SK-N-SH (cell line): Measurements from ENCODE around the gene AGAP1. TPM values are rescaled to one million over a fixed set of nuclear protein-coding genes. Genes with fewer than 3 reads are reported as not detected.

Experiments
- CTCF ChIA-PET: fragments of 300-600, 350-600 bp; formaldehyde crosslinking; extraction: SDS; loops from one replicate; lab custom pipeline; 2021; lab: Yijun Ruan, JAX
- POLR2A ChIA-PET: fragments of 350-600 bp; sonication (Branson Sonifier 250); formaldehyde crosslinking; extraction: SDS; loops from one replicate; lab custom pipeline; 2020; ENCODE audit warnings: antibody characterized with exemption, inconsistent platforms; lab: Yijun Ruan, JAX
- DNase-seq: peaks from one replicate; pipeline ENCODE4 v3.0.0; 2012
- H2AFZ ChIP-seq: fragments of 200-600 bp; sonication (generic); 2 replicates; pipeline ENCODE4 v1.8.1; 2016; ENCODE audit warnings: antibody characterized with exemption, mild to moderate bottlenecking, low read depth
- H3F3A ChIP-seq: fragments of 200-600 bp; sonication (generic); replicated peaks from 2 replicates; pipeline ENCODE3; 2016; ENCODE audit warnings: antibody characterized with exemption, mild to moderate bottlenecking; ENCODE audit not compliant: insufficient read depth
- H3K27ac ChIP-seq, 2 experiments: fragments of 200-500 bp in 1 of 2; fragments of 200-600 bp in 1 of 2; sonication (Bioruptor generic) in 1 of 2; sonication (generic), shearing (Covaris generic) in 1 of 2; 2 replicates each; pipeline versions ENCODE4 v1.5.1 to v1.6.1; 2014 to 2016; ENCODE audit warnings: low read depth in 2 of 2, inconsistent platforms in 1 of 2, low read length in 1 of 2, mild to moderate bottlenecking in 1 of 2, mixed read lengths in 1 of 2
- H3K27me3 ChIP-seq: fragments of 200-600 bp; sonication (generic), shearing (Covaris generic); 2 replicates; pipeline ENCODE4 v1.6.1; 2016; ENCODE audit warnings: mixed run types; ENCODE audit not compliant: insufficient read depth
- H3K36me3 ChIP-seq, 2 experiments: fragments of 200-500 bp in 1 of 2; fragments of 200-600 bp in 1 of 2; sonication (Bioruptor generic) in 1 of 2; sonication (generic) in 1 of 2; replicated peaks in 1 of 2; 2 replicates each; pipeline versions ENCODE3 to v1.5.1; 2014 to 2016; ENCODE audit warnings: low read length in 1 of 2, mild to moderate bottlenecking in 1 of 2; ENCODE audit not compliant: insufficient read depth in 2 of 2, control insufficient read depth in 1 of 2
- H3K4me1 ChIP-seq, 2 experiments: fragments of 200-500 bp in 1 of 2; fragments of 200-600 bp in 1 of 2; sonication (Bioruptor generic) in 1 of 2; sonication (generic), shearing (Covaris generic) in 1 of 2; 2 replicates each; pipeline versions ENCODE4 v1.5.1 to v1.6.1; 2014 to 2016; ENCODE audit warnings: low read depth in 1 of 2, low read length in 1 of 2, mixed run types in 1 of 2; ENCODE audit not compliant: insufficient read depth in 2 of 2, control insufficient read depth in 1 of 2
- H3K4me2 ChIP-seq: fragments of 200-600 bp; sonication (generic), shearing (Covaris generic); 2 replicates; pipeline ENCODE4 v1.6.1; 2017; ENCODE audit warnings: mixed run types
- H3K4me3 ChIP-seq, 2 experiments: fragments of 200-500 bp in 1 of 2; fragments of 200-600 bp in 1 of 2; sonication (Bioruptor generic) in 1 of 2; sonication (generic), shearing (Covaris generic) in 1 of 2; 2 replicates each; pipeline versions ENCODE4 v1.5.1 to v1.8.1; 2014 to 2016; ENCODE audit warnings: low read depth in 2 of 2, inconsistent platforms in 1 of 2, low read length in 1 of 2, mild to moderate bottlenecking in 1 of 2, mixed read lengths in 1 of 2, moderate library complexity in 1 of 2
- H3K79me2 ChIP-seq: fragments of 200-600 bp; sonication (generic); 2 replicates; pipeline ENCODE4 v1.8.1; 2017; ENCODE audit warnings: mild to moderate bottlenecking; ENCODE audit not compliant: insufficient read depth
- H3K9ac ChIP-seq: fragments of 200-600 bp; sonication (generic); 2 replicates; pipeline ENCODE4 v1.6.1; 2017; ENCODE audit warnings: mixed run types
- H3K9me2 ChIP-seq: fragments of 200-600 bp; sonication (generic); 2 replicates; pipeline ENCODE4 v1.6.1; 2017; ENCODE audit warnings: mixed run types
- H3K9me3 ChIP-seq: fragments of 200-600 bp; sonication (generic); 2 replicates; pipeline ENCODE4 v1.6.1; 2017; ENCODE audit warnings: mixed run types, mild to moderate bottlenecking, moderate library complexity
- H4K20me1 ChIP-seq: fragments of 200-600 bp; sonication (generic); 2 replicates; pipeline ENCODE4 v1.6.1; 2017; ENCODE audit warnings: mild to moderate bottlenecking, mixed run types; ENCODE audit not compliant: insufficient read depth
- CHD2 ChIP-seq: fragments of 150-350 bp; IDR thresholded peaks from 2 replicates; pipeline ENCODE4 v1.6.1; 2018; ENCODE audit warnings: low read length; ENCODE audit not compliant: partially characterized antibody
- CTCF ChIP-seq: fragments of 200-600 bp; sonication (generic); IDR thresholded peaks from 2 replicates; pipeline ENCODE4 v1.6.1; 2017; ENCODE audit warnings: antibody characterized with exemption, mild to moderate bottlenecking, moderate library complexity
- EP300 ChIP-seq, 2 experiments: IDR thresholded peaks; 2 replicates each; pipeline versions ENCODE4 v1.4.0 to v1.6.1; 2012; ENCODE audit warnings: borderline replicate concordance in 1 of 2, low read depth in 1 of 2, low read length in 1 of 2
- FOSL2 ChIP-seq: IDR thresholded peaks from 2 replicates; pipeline ENCODE4 v1.4.0; 2012; ENCODE audit warnings: low read depth, mild to moderate bottlenecking, moderate library complexity, borderline replicate concordance
- GATA2 ChIP-seq: sonication (generic); formaldehyde crosslinking; IDR thresholded peaks from 2 replicates; pipeline ENCODE4 v1.5.0; 2020; ENCODE audit warnings: mild to moderate bottlenecking, missing genetic modification reagents
- JUND ChIP-seq: IDR thresholded peaks from 2 replicates; pipeline ENCODE4 v1.4.0; 2012
- NFIC ChIP-seq: IDR thresholded peaks from 2 replicates; pipeline ENCODE4 v1.4.0; 2012; ENCODE audit warnings: borderline replicate concordance
- PBX3 ChIP-seq: IDR thresholded peaks from 2 replicates; pipeline ENCODE4; 2012
- RAD21 ChIP-seq: IDR thresholded peaks from 2 replicates; pipeline ENCODE4 v1.6.1; 2012; ENCODE audit warnings: mild to moderate bottlenecking, low read length
- REST ChIP-seq: IDR thresholded peaks from 2 replicates; pipeline ENCODE4 v1.6.1; 2012; ENCODE audit warnings: mild to moderate bottlenecking, low read depth, low read length, moderate library complexity
- RXRA ChIP-seq: IDR thresholded peaks from 2 replicates; pipeline ENCODE4 v1.4.0; 2012; ENCODE audit warnings: low read depth, mild to moderate bottlenecking, borderline replicate concordance
- SMC3 ChIP-seq: IDR thresholded peaks from 2 replicates; pipeline ENCODE4 v1.6.1; 2012; ENCODE audit warnings: low read depth, low read length, improper control_type of control experiment
- TCF12 ChIP-seq: IDR thresholded peaks from 2 replicates; pipeline ENCODE4 v1.4.0; 2012
- TEAD4 ChIP-seq: IDR thresholded peaks from 2 replicates; pipeline ENCODE4 v1.4.0; 2012; ENCODE audit warnings: mild to moderate bottlenecking, borderline replicate concordance; ENCODE audit not compliant: insufficient read depth
- USF1 ChIP-seq: IDR thresholded peaks from 2 replicates; pipeline ENCODE4 v1.4.0; 2012; ENCODE audit warnings: low read depth, borderline replicate concordance
- YY1 ChIP-seq: IDR thresholded peaks from 2 replicates; pipeline ENCODE4 v1.4.0; 2012; ENCODE audit warnings: low read depth, mild to moderate bottlenecking
- WGBS: methylation state at CpG from one replicate; pipeline ENCODE4 v1.1.6; 2017; ENCODE audit warnings: low lambda C conversion rate; 5-methylcytosine and 5-hydroxymethylcytosine counted together
- polyA plus RNA-seq, 3 experiments: library from polyadenylated mRNA; depleted of rRNA; stranded (reverse); fragments of >200 nt; gene quantifications; 2 replicates each; pipeline ENCODE4 v1.2.3, GENCODE V29; 2012

Gene AGAP1
- polyA plus RNA-seq, 1 of the 3 experiments (the other 2 are of a cell fraction), result 8.8 TPM

- H3K27ac ChIP-seq, result peak overlapping the region in 1 of 2 experiments; percentile 6; a peak in 1 of 4 replicates
- POLR2A ChIA-PET, result no interaction called here
- H3K36me3 ChIP-seq, result no peaks in the 10 kb centered on the region
Observed at GRCh38 chr2:235511187-235511661, 17.4 kb downstream of the AGAP1 start.

More at GRCh38 chr2:235511187-235511661, 17.4 kb downstream of the AGAP1 start:
- DNase-seq, result no peak
- TF ChIP-seq TEAD4 (no peak), CTCF (no peak), YY1 (no peak), RAD21 (no peak), TCF12 (no peak), EP300 (IDR thresholded peaks at IDR 0.05; ENCODE audit: borderline replicate concordance in 1 of 2, low read depth in 1 of 2, low read length in 1 of 2) (peak in 1 of 2 experiments; percentile 55; a peak in 1 of 4 replicates), USF1 (no peak), SMC3 (no peak), REST (no peak), JUND (peak; percentile 62), CHD2 (no peak), RXRA (no peak), GATA2 (CRISPR knock-in tag) (no peak), NFIC (peak; percentile 54; the same call in 1 of the 2 replicates), PBX3 (peak; percentile 36; the same call in 1 of the 2 replicates), FOSL2 (peak; percentile 51; the same call in 1 of the 2 replicates)
- Histone ChIP-seq H3K27me3 (no peaks in the 10 kb centered on the region), H3K79me2 (peaks cover 66% of the 10 kb centered on the region), H3K9ac (no peak overlapping the region), H3F3A (no peaks in the 10 kb centered on the region), H3K4me3 (no peak overlapping the region), H2AFZ (no peak overlapping the region), H4K20me1 (peaks cover 41% of the 10 kb centered on the region), H3K4me1 (peaks cover 0 to 3% of the 10 kb centered on the region in 2 experiments; a peak in 1 of 4 replicates), H3K4me2 (peak overlapping the region; percentile 4; the same call in 1 of the 2 replicates), H3K9me2 (no peaks in the 10 kb centered on the region), H3K9me3 (no peaks in the 10 kb centered on the region)
- 13% methylated on average over 2 of the region's 7 CpGs for WGBS
- CTCF ChIA-PET, result interaction anchor here (1.4 kb wide), 1 partner anchor 12 kb away, joined by 4 read pairs; no protein-coding TSS in a partner anchor
